OCI-M1 (cell line): ENCODE data around the gene ARHGAP24.

Source experiments
- DNase-seq: peaks from one replicate; lab custom pipeline; 2025; lab: John Stamatoyannopoulos, UW

Gene ARHGAP24

DNA sequence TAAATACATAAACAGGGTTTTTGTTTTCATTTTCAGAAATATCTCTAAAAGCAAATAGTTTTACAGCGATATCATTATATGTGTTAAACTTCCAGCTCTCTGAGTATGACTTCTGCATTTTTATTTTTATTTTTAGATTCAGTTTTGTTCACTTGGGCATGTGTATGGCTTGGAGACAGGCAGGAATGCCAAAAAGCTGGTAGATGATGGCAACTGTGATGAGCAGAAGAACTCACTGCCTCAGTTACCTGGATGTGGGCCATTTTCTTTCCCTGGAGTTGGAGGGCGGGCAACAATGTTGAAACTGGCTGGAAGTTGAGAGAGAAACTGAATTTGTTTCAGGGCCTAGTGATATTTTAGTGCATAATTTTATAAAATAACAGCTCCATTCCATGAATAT is 266.4 kb downstream of the ARHGAP24 start:
- DNase-seq, result no peak

GRCh38 chr4:85741921-85742591 is 267.1 kb downstream of the ARHGAP24 start:
- peak; percentile 47 for DNase-seq

GRCh38 chr4:85744950-85745349 is 270.0 kb downstream of the ARHGAP24 start:
- DNase-seq, result no peak

- DNase-seq, result no peak
Measured at GRCh38 chr4:85745939-85746338, 271.0 kb downstream of the ARHGAP24 start.

DNA sequence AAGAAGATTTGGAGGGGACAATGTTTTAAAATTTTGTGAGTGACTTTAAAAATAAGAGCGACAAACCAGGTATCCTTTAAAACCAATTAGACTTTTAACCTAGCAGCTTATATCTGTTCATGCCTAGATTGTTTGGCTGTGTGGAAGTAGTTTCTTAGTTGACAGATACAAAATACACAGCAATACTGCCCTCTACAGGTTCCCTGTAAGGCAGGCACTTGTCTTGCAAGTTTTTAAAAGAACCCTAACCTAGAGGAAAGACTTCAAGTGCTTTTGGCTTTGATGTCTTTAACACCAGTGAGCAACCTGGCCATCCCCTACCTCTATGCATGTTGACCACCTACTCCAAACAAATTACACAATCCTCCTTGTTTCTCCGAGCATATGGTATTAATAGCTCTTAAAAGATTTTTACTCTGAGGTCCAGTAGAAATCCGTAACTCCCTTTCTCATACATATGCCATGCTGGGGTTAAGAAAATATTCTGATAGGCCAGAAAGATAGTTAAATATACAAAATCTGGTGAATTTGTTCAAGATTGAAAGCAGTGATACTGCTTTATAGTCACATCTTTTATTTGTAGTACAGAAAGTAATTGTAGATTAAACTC is 273.0 kb downstream of the ARHGAP24 start:
- DNase-seq, result peak; percentile 85

DNA sequence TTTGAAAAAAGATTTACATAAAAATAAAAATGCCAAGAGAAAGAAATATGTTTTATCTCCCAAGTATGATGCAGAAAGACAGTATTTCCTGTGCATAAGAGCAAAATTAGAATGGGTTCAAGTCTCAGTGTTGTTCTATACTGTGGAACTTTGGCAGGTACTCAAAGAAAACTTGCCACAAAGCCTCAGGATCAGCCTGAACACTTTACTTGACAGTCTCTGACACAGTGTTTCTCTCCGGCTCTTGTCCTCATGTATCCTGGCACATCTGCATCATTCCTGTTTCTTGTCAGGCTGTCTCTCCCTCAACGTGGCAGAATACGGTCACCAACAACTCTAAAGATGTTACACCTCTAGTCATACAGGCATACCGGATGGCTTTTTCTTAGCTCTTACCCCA is 273.7 kb downstream of the ARHGAP24 start:
- DNase-seq, result no peak

DNA sequence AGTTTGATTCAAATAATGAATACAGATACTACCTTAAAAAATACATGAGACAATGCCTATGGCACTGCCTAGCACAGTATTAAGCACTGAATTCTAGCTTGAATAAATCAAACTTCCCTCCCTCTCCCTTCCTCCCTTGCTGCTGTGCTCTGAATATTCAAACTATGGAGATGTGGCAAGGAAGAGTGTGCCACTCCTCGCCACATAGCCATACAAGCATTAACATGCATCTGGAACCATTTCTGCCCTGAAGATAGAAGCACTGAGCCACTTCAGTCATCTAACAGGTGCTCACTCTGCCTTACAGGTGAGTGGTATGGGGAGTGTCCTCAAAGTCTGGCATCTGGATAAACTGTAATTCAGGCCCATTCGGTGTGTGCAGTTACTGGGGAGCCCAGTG is 276.9 kb downstream of the ARHGAP24 start:
- DNase-seq, result no peak

- DNase-seq, result no peak
Measured at GRCh38 chr4:85755285-85755684, 280.3 kb downstream of the ARHGAP24 start.

GRCh38 chr4:85756938-85757337 is 282.0 kb downstream of the ARHGAP24 start:
- peak; percentile 61 for DNase-seq

DNA sequence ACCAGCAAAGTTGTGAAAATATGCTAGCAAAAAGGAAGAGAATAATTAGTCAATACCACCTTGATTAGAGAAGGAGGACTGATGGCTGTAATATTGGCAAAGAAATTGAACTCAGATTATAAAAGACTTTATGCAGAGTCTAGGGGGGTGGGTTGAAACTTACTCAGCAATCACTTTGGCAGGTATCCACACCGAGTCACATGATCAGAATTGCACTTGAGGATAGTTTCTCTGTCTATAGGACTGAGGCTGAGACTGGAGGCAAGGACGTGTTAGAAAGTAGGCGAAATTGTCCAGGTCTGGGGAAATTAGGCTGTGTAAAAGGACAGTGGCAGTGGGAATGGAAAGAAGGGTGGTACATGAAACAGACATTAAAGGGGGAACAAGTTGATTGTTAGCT is 284.4 kb downstream of the ARHGAP24 start:
- DNase-seq, result peak; percentile 19

GRCh38 chr4:85760511-85760910 is 285.6 kb downstream of the ARHGAP24 start:
- no peak for DNase-seq

GRCh38 chr4:85761803-85762528 is 287.0 kb downstream of the ARHGAP24 start:
- no peak for DNase-seq

- no peak for DNase-seq
Measured at GRCh38 chr4:85762529-85762871, 287.6 kb downstream of the ARHGAP24 start.

DNA sequence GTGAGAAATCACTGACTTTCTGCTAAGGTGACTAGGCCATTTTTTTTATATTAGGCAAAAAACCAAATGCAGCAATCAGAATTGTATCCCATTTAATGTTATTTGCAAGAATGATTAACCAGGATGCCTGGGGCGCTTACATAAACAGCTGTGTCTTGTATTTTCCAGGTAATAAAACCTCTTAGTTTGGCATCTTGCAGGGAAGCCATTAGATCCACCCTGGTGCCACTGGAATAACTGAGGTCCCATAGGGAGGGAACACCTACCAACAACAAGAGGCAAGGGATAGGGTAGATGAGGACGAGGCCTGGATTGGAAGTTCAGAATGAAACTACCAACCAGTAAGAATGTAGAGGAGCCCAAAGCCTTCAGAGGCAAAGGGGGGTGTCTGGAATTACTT is 288.3 kb downstream of the ARHGAP24 start:
- no peak for DNase-seq

DNA sequence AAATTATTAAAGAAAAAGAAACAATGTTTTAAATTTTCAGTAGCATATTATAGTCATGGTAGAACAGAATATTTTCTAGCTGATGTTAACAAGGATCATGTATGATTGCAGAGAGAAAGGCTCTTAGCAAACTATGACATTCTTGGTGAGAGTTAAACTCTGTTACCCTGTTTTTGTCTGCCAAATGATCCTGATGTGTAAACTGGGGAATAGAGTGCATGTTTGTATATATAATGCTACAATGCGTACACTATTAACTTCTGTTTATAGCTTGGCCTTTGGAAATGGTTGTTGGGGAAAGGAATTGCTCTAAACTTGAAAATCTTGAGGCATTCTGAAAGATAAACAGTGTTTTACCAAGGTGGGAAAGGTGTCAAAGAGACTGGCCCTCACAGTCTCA is 292.7 kb downstream of the ARHGAP24 start:
- no peak for DNase-seq

GRCh38 chr4:85769009-85769408 is 294.1 kb downstream of the ARHGAP24 start:
- no peak for DNase-seq

DNA sequence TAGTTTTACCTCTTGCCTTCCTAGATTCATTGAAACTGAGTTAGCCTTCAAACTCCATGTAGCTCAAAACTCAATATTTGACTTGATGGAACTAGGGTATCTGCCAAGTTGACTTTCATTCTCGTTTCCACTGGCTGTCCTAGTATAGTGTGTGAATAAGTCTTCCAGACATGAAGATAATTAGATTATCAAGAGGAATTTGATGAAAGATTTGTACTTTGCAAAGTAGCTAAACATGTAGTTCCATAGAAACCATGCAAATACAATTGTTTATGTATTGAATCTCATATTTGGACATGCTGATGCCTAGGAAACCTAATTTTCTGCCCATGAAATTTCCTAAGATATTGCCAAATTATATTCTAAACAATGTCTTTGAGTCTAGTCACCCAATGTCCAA is 297.5 kb downstream of the ARHGAP24 start:
- no peak for DNase-seq

GRCh38 chr4:85773372-85773771 is 298.4 kb downstream of the ARHGAP24 start:
- no peak for DNase-seq

- DNase-seq, result no peak
Measured at GRCh38 chr4:85774000-85774399, 299.1 kb downstream of the ARHGAP24 start.

GRCh38 chr4:85774489-85774888 is 299.5 kb downstream of the ARHGAP24 start:
- no peak for DNase-seq

DNA sequence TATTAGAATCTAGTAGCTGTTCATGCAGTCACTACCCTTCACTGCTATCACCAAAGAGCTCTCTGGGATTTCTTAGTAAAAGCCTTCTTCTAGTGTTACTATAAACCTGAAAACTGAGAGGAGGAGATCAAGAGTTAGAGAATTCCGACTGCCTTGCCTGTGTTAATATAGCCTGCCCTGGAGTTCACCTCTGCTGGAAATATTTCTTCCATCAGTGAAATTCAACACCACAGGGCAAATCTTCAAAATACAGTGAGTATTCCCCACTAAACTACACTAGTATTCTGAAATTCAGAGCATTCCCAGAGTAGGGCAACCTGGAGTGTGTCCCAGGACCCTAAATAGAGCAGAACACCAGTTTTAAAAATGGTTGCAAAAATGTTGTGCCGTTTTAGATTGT is 301.1 kb downstream of the ARHGAP24 start:
- no peak for DNase-seq

DNA sequence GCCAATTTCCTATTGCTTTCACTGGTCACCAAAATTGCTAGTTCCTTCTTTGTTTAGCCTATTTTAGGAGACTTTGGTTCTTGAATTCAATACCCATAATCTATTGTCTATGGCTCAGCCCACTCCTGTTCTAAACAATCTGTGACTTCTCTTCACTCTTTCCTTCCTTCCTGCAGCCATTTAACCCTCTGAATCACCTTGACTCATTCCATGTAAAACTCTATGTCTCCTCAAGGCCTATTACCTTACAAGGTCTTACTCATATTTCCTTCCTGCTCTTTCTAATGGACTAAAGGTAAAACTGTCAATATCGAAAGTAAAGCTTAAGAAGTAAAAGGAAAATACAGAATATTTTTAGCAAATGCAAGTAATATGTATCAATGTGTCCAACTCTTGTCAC is 301.6 kb downstream of the ARHGAP24 start:
- no peak for DNase-seq

GRCh38 chr4:85777908-85778631 is 303.1 kb downstream of the ARHGAP24 start:
- DNase-seq, result peak; percentile 10
